Measurements from ENCODE around the gene EDARADD. TPM values are rescaled to one million over a fixed set of nuclear protein-coding genes. Genes with fewer than 3 reads are reported as not detected.

The EDARADD gene
- total RNA-seq, 2 donors from 2014 or later: 0.24 to 0.32 TPM

DNA sequence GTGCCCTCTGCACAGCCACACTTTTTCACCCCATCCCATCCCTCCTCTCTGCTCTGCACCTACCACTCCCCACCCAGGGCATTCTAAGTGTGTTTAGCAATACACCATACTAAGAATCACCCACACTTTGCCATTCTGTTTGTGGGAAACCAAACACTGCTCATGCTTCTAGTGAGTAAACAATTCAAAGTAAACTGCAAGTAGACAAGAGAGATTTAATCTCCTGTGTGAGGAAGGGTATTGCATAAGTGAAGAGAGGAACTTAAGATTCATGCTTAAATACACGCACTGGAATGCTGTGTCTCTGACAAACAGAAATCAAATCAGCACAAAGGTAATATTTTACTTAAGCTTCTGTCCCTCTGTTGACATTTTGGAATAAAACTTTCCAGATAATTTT is 4.8 kb upstream of the EDARADD start:
- intact Hi-C loops (cut with DNase I): no loop called here
- no peak for DNase-seq (ENCODE audit: low spot score)

DNA sequence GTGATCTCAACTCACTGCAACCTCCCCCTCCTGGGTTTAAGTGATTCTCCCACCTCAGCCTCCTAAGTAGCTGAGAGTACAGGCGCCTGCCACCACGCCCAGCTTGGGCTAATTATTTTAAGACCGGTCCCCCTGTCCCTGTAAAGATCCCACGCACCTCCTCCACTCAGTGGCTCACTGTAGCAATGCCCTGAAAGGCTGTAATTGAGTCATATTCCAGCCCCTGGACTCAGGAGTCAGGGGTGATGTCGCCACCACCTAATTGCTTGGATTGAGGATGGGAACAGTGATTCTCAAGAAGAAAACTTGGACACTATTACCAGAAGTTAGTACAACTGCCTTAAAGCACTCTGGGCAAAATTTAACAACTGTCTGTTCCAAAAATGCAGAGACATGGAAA is 3.1 kb upstream of the EDARADD start:
- no peak for DNase-seq (ENCODE audit: low spot score)
- intact Hi-C loops (cut with DNase I): no loop called here

DNA sequence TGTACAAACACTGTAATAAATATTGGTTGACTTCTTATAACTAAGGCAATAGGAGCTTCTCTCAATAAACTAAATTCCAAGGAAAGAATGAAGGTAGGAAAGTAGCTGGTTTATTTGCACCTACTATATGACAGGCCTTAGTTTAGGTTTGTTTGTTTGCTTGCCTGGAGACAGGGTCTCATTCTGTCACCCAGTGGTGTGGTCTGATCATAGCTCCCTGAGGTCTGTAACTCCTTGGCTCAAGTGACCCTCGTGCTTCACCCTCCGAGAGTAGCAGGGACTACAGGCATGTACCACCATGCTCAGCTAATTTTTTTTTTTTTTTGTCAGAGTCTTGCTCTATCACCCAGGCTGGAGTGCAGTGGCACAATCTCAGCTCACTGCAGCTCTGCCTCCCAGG is 1.9 kb upstream of the EDARADD start:
- no peak for DNase-seq (ENCODE audit: low spot score)
- intact Hi-C loops (cut with DNase I): no loop called here

DNA sequence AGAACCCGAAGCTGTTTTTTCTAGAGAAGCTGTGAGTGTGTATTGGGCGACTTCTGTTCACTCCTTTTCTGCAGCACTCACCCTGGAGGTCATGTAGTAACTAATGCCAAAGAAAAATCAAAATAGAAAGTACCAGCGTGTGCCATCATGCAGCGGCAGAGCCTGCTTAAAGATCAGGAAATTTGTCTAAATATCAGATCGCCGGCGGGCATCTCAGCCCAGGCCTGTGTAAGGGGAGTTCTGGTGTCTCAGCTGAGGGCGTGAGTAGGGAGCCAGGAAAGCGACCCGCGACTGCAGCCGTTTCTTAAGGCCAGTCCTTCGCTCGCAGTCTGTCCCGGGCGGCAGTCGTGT is 768 bp downstream of the EDARADD start:
- intact Hi-C loops (cut with DNase I): no loop called here
- no peak for DNase-seq (ENCODE audit: low spot score)

DNA sequence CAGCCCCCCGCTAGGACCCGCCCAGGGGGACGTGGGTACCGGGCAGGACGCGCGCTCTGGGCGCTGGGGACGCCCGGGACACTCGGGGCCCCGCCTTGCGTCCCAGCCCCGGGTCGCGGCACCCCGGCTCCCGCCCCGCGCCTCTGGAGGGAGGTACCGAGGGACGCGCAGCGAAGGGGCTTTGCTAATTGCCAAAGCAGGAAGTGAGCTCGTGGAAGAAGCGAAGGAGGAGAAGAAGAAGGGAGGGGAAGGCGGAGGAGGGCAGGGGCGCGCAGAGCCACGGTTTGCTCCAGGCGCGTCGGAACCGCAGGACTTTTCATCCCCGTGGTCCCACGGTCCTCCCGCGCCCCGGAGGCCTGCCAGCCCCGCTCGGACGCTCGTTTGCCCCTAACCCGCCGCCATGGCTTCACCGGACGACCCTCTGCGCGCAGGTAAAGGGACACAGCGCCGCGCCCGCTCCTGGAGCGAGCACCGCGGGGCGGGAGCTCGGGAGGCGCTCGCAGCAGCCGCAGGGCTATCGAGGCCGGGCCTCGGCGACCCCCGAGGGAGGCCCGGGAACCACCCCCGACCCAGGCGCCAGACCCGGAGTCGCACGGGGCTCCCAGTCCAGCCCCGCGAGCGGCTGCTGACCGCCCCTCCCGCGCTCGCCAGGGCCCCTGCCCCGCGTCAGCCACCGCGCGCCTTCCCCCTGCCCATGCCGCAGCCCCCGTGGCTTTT is 1.3 kb downstream of the EDARADD start:
- intact Hi-C loops (cut with DNase I): no loop called here
- DNase-seq (ENCODE audit: low spot score): no peak

DNA sequence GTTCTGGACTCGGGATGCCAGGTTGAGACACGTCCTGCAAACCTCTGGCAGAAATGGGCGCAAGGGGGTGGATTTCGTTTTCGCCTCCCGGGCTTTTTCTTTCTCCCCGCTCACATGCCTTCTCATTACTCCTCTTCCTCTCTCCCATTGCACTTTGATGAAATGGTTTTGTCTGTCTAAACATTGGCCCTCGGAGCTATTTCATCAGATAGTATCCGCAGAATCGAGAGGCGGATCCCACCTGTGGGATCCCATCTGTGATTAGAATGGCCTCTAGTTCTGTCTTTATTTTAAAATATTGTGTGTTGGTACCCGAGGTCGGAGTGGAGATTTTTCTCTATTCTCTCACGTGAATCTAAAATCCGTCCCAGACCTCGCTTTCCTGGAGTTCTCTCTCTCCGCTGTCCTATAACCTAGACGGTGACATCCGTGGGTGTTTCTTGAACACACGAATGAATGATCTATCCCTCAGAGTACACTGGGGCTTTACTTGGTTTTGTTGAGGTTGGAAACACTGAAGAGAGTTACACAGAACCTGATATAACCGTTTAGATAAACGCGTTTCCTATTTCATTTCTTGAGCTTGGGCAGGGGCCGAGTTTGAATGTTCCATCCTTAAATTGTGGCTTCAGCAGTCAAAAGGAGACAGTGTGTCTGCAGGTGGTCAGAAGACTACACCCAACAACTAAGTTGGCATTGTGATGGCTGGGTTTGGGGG is 2.0 kb downstream of the EDARADD start:
- intact Hi-C loops (cut with DNase I): no loop called here
- no peak for DNase-seq (ENCODE audit: low spot score)

DNA sequence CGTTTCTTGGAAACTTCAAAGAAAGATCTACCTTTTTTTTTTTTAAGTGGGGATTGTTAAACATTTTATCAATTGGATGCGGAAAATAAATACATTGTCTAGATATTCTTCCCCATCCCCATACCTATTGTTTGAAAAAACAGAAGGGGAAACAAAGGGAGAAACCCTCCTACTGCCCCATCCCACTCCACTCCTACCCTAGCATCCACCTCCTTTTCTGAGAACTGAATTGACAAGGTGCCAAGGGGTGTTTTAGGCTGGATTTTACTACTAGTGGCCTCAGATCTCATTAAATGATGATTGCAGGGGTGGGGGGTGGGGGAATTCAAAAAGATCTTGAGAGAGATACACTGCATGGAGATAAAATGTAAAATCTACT is 2.6 kb downstream of the EDARADD start:
- DNase-seq (ENCODE audit: low spot score): no peak
- intact Hi-C loops (cut with DNase I): no loop called here

DNA sequence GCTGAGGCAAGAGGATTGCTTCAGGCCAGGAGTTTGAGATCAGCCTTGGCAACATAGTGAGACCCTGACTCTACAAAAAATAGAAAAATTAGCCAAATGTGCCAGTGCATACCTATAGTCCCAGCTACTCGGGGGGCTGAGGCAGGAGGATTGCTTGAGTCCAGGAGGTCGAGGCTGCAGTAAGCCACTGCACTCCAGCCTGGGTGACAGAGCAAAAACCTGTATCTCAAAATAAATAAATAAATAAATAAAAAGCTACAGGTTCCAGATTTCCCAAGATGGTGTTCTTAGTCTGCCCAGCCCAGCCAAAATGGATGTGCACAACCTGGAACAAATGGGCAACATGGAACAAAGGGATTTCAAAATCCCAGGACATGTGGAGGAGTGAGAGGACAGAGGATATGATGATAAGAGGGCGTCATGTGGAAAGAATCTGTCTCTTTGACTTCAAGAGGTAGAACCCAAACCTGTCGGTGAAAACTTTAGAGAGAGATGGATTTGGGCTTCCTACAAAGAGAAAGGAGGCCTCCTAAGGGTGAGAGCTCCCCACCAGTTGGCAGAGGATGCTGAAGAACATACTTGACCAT is 3.2 kb downstream of the EDARADD start:
- intact Hi-C loops (cut with DNase I): no loop called here
- DNase-seq (ENCODE audit: low spot score): no peak

DNA sequence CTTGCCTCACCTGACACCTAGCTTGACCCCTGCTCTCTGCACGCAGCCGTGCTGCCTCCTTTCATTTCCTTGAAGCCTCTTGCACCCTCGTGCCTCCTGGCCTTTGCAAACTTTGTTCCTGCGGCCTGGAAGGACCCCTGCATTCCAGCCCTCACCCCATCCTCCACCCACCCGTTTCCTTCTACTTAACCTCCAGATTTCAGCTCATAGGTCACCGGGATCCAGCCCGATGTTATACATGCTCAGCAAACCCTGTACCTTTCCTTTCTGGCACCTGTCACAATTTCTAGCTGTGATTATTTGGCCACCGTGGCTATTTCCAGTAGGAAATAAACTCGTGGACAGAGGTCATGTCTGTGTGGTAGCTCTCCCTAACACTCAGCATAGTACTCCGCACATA is 4.5 kb downstream of the EDARADD start:
- DNase-seq (ENCODE audit: low spot score): no peak
- intact Hi-C loops (cut with DNase I): no loop called here

DNA sequence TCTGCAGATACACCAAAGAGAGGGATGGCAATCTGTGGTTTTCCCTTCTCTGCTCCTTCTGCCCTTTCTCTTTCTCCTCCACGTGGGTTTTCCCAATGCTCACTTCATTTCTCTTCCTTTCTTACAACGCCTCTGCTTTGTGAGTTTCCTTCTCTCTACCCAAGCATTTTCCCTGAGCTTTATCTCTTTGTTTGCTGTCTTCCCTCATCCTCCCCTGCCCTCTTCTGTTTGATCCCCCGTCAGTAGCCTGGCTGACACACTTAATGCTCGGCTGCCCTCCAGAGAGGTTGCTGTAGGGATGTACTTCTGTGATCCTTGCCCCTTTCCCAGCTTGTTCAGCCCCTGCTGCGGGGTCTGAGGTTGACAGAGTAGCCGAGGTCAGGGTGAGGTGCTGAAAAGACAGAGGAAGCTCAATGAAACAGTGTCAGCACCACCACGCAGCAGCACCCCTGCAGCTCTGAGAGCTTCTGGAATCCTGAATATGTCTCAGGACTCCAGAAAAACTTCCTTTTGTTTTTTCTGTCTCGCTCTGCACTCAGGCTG is 6.0 kb downstream of the EDARADD start:
- intact Hi-C loops (cut with DNase I): no loop called here
- no peak for DNase-seq (ENCODE audit: low spot score)

DNA sequence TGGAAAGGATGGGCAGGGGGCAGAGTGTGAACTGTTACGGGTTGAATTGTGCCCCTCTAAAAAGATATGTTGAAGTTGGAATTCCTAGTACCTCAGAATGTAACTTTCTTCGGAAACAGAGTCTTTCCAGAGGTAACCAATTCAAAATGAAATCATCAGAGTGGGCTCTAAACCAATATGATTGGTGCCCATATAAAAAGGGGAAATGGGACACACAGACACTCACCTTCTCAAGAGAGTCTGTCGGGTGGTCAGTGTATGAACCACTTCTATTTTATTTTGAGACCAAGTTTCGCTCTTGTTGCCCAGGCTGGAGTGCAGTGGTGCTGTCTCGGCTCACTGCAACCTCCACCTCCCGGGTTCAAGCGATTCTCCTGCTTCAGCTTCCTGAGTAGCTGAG is 7.6 kb downstream of the EDARADD start:
- DNase-seq (ENCODE audit: low spot score): no peak
- intact Hi-C loops (cut with DNase I): no loop called here

DNA sequence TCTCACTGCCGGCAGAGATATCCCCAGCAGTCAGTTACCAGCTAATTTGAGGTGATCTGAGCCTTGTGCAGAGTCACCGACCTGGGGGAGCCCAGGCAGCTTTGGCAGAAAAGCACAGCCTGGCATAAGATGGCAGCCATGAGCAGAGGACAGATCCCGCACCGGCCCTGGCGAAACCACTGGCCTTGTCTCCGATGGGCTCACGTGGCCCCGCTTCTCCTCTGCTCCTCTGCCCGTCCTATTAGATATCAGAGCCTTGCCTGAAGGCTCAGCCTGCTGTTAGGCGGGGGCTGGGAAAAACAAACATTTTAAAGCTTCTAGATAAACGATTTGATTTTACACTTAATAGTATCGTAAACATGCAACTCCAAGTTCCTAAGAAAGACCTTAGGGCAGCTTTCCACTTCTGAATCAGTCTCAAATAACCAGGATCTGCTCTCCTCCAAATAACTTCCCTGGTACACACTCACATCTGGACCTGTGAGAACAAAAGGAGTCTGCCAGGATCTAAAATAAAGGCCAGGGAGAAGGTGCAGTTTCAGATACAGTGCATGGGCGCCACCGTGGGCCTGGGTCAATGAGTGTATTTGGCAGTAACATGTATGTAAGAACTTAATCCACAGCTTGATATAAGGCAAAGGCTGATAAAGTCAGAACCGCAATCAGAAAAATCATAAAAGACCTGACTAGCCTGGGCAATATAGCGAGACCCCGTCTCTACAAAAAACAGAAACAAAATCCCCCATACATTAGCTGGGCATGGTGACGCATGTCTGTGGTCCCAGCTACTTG is 10.0 kb downstream of the EDARADD start:
- no peak for DNase-seq (ENCODE audit: low spot score)
- intact Hi-C loops (cut with DNase I): no loop called here

DNA sequence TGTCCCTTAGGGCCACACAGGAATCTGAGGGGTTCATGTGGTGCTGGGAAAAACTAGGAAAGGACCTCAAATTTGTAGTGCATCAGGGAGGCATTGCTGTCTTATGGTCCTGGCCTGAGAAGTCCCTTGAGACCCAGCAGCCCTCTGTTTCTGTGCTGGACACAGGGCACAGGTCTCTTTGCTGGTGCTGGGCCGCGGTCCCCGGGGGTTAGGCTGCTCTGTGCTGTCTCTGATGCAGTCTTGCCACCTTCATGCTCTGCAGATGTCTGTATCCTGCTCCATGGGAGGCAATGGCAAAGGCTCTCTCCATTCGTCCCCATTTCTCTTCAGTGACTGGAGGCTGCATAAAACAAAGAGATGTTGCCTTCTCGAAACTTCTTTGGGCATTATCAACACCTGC is 13.0 kb downstream of the EDARADD start:
- intact Hi-C loops (cut with DNase I): no loop called here

DNA sequence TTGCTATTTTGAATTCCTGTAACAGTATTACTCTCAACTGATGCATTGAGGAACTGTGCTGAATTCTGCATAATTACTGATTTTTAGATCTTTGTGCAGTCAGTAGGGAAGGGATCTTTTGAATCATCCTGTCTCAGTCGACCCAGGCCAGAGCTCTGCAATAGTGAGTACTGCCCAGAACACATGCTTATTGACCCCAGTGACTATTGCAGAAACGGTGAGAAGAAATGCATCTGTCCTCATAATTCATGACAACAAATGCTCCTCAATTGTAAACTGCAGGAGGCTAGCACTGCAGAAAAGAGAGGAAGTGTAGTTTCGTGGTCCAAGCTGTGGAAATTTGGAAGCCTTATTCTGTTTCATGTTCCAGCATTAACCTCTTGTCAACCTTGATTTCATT is 19.6 kb downstream of the EDARADD start:
- intact Hi-C loops (cut with DNase I): no loop called here
- DNase-seq (ENCODE audit: low spot score): no peak

More for the DNA sequence above, 13.0 kb downstream of the EDARADD start:
- no peak for DNase-seq (ENCODE audit: low spot score)

DNA sequence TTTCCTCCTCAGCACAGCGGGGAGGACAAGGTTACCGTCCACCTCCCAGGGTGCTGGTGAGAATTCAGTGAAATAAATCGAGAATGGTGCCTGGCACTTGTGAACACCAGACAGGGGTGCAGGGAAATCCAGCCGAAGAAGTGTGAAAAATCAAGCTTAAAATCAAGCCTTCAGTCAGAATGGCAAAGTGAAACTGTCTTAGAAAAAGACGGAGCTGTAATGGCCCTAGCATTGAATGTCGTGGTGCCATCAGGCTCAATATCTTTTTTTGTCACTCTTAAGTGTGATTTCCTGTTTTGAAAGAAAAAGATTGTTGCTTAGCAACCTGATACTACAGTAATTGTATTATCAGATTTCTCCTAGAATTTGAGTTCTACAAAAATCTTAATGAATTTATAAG is 22.1 kb downstream of the EDARADD start:
- no peak for DNase-seq (ENCODE audit: low spot score)
- intact Hi-C loops (cut with DNase I): no loop called here

DNA sequence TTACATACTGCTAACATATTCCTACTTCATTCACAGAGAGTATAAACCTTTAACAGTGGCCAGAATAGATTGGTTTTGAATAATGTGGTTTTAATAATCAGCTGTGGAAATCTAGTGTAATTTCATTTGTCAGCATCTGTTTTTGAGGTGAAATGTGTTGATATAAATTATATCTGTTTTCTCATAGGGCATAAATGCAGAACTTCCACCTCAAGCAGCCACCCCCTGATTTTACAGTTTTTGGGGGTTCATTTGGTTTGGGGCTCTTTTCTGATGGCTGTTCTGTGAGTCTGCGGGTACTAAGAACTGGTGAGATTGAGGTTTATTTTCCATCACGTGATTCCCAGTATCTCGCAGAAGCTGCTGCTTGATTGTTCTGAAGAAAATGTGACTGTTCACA is 23.2 kb downstream of the EDARADD start:
- intact Hi-C loops (cut with DNase I): no loop called here

DNA sequence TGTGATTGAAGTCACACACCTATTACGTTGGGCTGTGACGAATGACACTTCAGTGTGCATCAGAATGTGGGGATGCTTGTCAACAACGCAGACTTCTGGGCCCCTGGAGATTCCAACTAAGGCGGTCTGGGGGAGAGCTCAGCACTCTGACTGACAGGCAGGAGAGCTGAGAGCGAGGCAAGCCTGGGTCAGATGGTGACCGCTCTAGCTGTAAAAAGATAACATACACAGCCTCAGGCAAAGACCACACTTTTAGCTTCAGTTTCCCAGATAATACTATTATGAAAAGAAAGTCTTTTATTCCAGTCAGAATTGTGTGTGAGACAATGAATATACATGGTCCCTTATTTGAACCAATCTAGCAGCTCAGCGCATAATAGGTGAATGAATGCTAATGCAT is 25.4 kb downstream of the EDARADD start:
- DNase-seq (ENCODE audit: low spot score): no peak
- intact Hi-C loops (cut with DNase I): no loop called here

More for the DNA sequence above, 23.2 kb downstream of the EDARADD start:
- no peak for DNase-seq (ENCODE audit: low spot score)

DNA sequence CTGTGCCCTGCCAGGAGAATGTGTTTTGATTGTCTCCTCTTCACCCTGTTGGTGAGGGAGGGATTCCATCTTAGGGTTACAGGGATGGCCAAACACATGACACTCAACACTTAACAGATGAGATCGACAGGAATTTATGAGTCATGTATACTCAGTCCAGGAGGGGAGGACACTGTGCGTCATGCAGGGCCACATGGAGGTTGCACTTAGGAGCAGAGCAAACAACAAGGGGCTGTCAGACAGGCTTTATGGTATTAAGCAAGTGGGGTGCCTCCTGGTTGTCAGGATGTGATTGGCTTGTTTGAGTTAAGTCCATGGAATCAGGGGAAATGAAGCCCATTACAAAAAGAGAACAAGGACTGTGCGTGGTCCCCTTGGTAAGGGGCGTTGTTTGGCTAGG is 26.9 kb downstream of the EDARADD start:
- DNase-seq (ENCODE audit: low spot score): no peak
- intact Hi-C loops (cut with DNase I): no loop called here

DNA sequence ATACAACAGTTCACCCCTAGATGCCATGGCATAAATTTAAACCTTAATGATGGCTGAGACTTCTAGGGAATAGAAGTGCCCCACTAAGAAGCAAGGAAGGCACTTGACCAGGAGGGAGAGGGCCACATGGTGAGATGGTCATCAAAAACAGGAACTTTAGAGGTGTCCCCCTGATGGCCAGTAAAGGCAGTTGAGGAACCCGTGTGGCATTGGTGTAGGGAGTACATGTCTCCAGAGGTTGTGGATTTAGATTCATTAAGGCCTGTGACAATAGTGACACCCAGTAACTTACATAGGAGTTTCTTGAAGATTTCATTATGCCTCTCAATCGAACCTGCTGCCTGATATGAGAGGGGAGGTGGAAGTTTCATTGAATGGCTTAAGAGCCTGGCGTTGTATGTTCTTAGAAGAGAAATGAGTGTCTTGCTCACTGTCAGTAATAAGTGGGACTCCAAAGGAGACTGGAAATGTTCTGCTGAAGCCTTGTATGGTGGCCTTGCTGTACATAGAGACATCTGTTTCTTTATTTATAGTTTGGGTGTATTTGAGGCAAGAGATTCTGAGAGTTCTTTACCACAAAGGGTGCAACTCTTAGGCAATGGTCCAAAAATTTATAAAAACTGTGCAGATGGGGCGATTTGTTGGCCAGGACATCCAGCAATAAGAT is 27.9 kb downstream of the EDARADD start:
- no peak for DNase-seq (ENCODE audit: low spot score)
- intact Hi-C loops (cut with DNase I): no loop called here

DNA sequence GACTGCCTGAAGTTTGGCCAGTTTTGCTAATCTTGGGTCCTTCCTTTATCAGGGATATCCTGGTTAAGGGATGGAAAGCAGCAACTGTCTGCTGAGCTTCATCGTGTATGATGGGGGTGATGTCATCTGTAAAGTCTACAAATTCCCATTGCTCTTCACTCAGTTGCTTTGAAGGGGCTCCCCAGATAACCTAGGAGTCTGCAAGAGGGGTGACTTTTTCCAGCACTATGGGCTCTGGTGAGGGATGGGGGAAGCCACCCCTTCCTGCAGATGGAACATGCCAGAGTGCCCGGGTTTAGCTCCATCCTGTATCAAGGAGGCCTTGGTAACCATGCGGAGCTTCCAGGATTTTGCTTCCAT is 28.4 kb downstream of the EDARADD start:
- no peak for DNase-seq (ENCODE audit: low spot score)
- intact Hi-C loops (cut with DNase I): no loop called here

Data from posterior vena cava (tissue), 2 donors.